HG02571 (cell line): ENCODE results near the gene FARP2.
"Not testable (repeated sequence)": the region's sequence is repeated elsewhere in the genome, so short reads cannot be mapped to it uniquely, and the experiment has no call there.

ENCODE experiments used
- ATAC-seq: cut with Tn5 transposase; IDR thresholded peaks from one replicate; pipeline ENCODE4 v1.9.1; 2021; ENCODE audit warnings: mild to moderate bottlenecking, moderate library complexity; ENCODE audit not compliant: unreplicated experiment

Gene FARP2

GRCh38 chr2:241355983-241356870, at the start of gene FARP2:
Gene FARP2, plus strand, starts transcription at chr2:241356285. Its CDS starts 16,823 bp downstream, at chr2:241373108.
- ATAC-seq = peak; percentile 76

- no peak for ATAC-seq
These were observed 49.0 kb upstream of the FARP2 start for GRCh38 chr2:241307055-241307454.

GRCh38 chr2:241308267-241308666, 47.8 kb upstream of the FARP2 start:
- no peak for ATAC-seq

GRCh38 chr2:241308832-241309500, 47.1 kb upstream of the FARP2 start:
- no peak for ATAC-seq

GRCh38 chr2:241309684-241310117, 46.4 kb upstream of the FARP2 start:
- no peak for ATAC-seq

- no peak for ATAC-seq
These were observed 45.0 kb upstream of the FARP2 start for GRCh38 chr2:241310917-241311566.

GRCh38 chr2:241312082-241312481, 44.0 kb upstream of the FARP2 start:
- no peak for ATAC-seq

- no peak for ATAC-seq
These were observed 42.5 kb upstream of the FARP2 start for GRCh38 chr2:241313543-241314095.

GRCh38 chr2:241314226-241315092, 41.6 kb upstream of the FARP2 start:
- ATAC-seq = no peak

GRCh38 chr2:241315093-241315878, 40.8 kb upstream of the FARP2 start, which contains the start of gene HDLBP:
Gene HDLBP, minus strand, starts transcription at chr2:241315672. Its CDS starts 48,803 bp downstream, at chr2:241266869.
- peak; percentile 71 for ATAC-seq

GRCh38 chr2:241315879-241316631, 40.0 kb upstream of the FARP2 start, which contains the start of gene SEPTIN2:
Gene SEPTIN2, plus strand, starts transcription at chr2:241315925. Its CDS starts 8,308 bp downstream, at chr2:241324233.
- ATAC-seq = peak; percentile 36

- no peak for ATAC-seq
These were observed 39.3 kb upstream of the FARP2 start for GRCh38 chr2:241316825-241317224.

- no peak for ATAC-seq
These were observed 38.7 kb upstream of the FARP2 start for GRCh38 chr2:241317391-241317790.

- not testable (repeated sequence) for ATAC-seq
These were observed 37.3 kb upstream of the FARP2 start for GRCh38 chr2:241318830-241319229.

GRCh38 chr2:241320394-241320793, 35.7 kb upstream of the FARP2 start:
- ATAC-seq = no peak

GRCh38 chr2:241321033-241321432, 35.1 kb upstream of the FARP2 start:
- no peak for ATAC-seq

GRCh38 chr2:241321886-241322285, 34.2 kb upstream of the FARP2 start:
- ATAC-seq = no peak

- ATAC-seq = no peak
These were observed 32.3 kb upstream of the FARP2 start for GRCh38 chr2:241323778-241324177.
